SK-N-SH treated with all-trans-retinoic acid at 6 μM for 48 hours (cell line): ENCODE measurements around the gene ZC3H13.

Experiments
- ARNTL ChIP-seq: fragments of 450-650 bp; formaldehyde crosslinking; IDR thresholded peaks from 2 replicates; pipeline ENCODE4 v1.5.0; 2020; ENCODE audit warnings: low read depth, mild to moderate bottlenecking, moderate library complexity, borderline replicate concordance
- BACH2 ChIP-seq: fragments of 250-450 bp; sonication (Bioruptor Pico); IDR thresholded peaks from 2 replicates; pipeline ENCODE4 v1.9.0; 2021; ENCODE audit warnings: mild to moderate bottlenecking, borderline replicate concordance
- CSDC2 ChIP-seq: fragments of 250-450 bp; sonication (Bioruptor Pico); IDR thresholded peaks from 2 replicates; pipeline ENCODE4 v1.5.0; 2020; ENCODE audit warnings: mild to moderate bottlenecking, moderate library complexity
- ESRRG ChIP-seq: fragments of 250-450 bp; sonication (Bioruptor Pico); IDR thresholded peaks from 2 replicates; pipeline ENCODE4 v1.6.1; 2021; ENCODE audit warnings: mild to moderate bottlenecking
- GLIS3 ChIP-seq: fragments of 250-450 bp; sonication (Bioruptor Pico); IDR thresholded peaks from 2 replicates; pipeline ENCODE4 v1.5.0; 2020; ENCODE audit warnings: mild to moderate bottlenecking, moderate library complexity
- ISL1 ChIP-seq: fragments of 250-450 bp; sonication (Bioruptor Pico); IDR thresholded peaks from 2 replicates; pipeline ENCODE4 v2.1.2; 2022; ENCODE audit warnings: mild to moderate bottlenecking, moderate library complexity
- PATZ1 ChIP-seq: fragments of 250-450 bp; sonication (Bioruptor Pico); IDR thresholded peaks from 2 replicates; pipeline ENCODE4 v1.8.0; 2020; ENCODE audit warnings: mild to moderate bottlenecking, moderate library complexity, borderline replicate concordance
- PPARA ChIP-seq: fragments of 250-450 bp; sonication (Bioruptor Pico); IDR thresholded peaks from 2 replicates; pipeline ENCODE4 v1.5.0; 2020; ENCODE audit warnings: mild to moderate bottlenecking, borderline replicate concordance
- RARB ChIP-seq: fragments of 250-450 bp; sonication (Bioruptor Pico); IDR thresholded peaks from 2 replicates; pipeline ENCODE4 v1.8.0; 2021; ENCODE audit warnings: mild to moderate bottlenecking, moderate library complexity
- TSHZ2 ChIP-seq: fragments of 250-450 bp; sonication (Bioruptor Pico); IDR thresholded peaks from 2 replicates; pipeline ENCODE4 v1.5.0; 2020; ENCODE audit warnings: mild to moderate bottlenecking, moderate library complexity
- ZFP30 ChIP-seq: fragments of 450-650 bp; formaldehyde crosslinking; IDR thresholded peaks from 2 replicates; pipeline ENCODE4 v1.5.0; 2022; ENCODE audit warnings: mild to moderate bottlenecking, moderate library complexity
- TF ChIP-seq, protein P1 (sequence below): fragments of 250-450 bp; sonication (Bioruptor Pico); IDR thresholded peaks from 2 replicates; pipeline ENCODE4 v1.5.1; 2020; ENCODE audit warnings: low read depth, mild to moderate bottlenecking, moderate library complexity

DNA sequence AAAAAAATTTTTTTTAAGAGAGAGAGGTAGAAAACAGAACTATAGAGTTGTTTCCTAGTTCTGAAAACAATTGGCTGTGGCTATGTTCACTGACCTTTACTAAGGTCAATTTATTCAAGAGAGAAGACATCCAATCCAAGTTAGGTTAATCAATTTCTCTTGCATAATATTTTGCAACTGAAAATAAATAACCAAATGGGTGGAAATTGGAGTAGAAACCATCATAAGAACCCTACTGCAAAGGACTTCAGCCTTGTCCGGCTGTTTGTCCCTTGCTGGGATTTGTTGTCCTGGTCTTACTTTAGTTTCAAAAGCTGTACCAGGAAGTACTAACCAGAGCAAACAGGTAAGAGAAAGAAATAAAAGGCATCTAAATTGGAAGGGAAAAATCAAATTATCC, 23.3 kb upstream of the ZC3H13 start:
- TF ChIP-seq BACH2 (CRISPR knock-in tag) = no peak
- TF ChIP-seq ZFP30 (CRISPR knock-in tag) = no peak
- TF ChIP-seq PATZ1 (CRISPR knock-in tag) = no peak
- TF ChIP-seq, protein P1, sequence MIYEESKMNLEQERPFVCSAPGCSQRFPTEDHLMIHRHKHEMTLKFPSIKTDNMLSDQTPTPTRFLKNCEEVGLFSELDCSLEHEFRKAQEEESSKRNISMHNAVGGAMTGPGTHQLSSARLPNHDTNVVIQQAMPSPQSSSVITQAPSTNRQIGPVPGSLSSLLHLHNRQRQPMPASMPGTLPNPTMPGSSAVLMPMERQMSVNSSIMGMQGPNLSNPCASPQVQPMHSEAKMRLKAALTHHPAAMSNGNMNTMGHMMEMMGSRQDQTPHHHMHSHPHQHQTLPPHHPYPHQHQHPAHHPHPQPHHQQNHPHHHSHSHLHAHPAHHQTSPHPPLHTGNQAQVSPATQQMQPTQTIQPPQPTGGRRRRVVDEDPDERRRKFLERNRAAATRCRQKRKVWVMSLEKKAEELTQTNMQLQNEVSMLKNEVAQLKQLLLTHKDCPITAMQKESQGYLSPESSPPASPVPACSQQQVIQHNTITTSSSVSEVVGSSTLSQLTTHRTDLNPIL = no peak
- TF ChIP-seq ESRRG (CRISPR knock-in tag) = no peak
- no peak for TF ChIP-seq TSHZ2
- no peak for TF ChIP-seq ARNTL (CRISPR knock-in tag)
- no peak for TF ChIP-seq RARB
- TF ChIP-seq ISL1 (CRISPR knock-in tag) = no peak
- no peak for TF ChIP-seq CSDC2 (CRISPR knock-in tag)
- no peak for TF ChIP-seq GLIS3 (CRISPR knock-in tag)
- no peak for TF ChIP-seq PPARA (CRISPR knock-in tag)
